Aorta (tissue), 5 donors: Measurements from ENCODE around the gene GTF2IRD2. TPM values are rescaled to one million over a fixed set of nuclear protein-coding genes. Genes with fewer than 3 reads are reported as not detected.
"Not testable (repeated sequence)": the region's sequence is repeated elsewhere in the genome, so short reads cannot be mapped to it uniquely, and the experiment has no call there.

Experiments
- ATAC-seq: fragments of 200-7000 bp; cut with Tn5 transposase; one replicate; pipeline ENCODE4 v1.9.1; 2022; ENCODE audit warnings: moderate library complexity; ENCODE audit not compliant: low FRiP score
- DNase-seq, 2 donors: peaks; one replicate each; pipeline ENCODE4 v3.0.0-alpha.2; 2020
- H3K27ac ChIP-seq, 2 donors: one replicate each; pipeline ENCODE4 v1.5.1; 2013; ENCODE audit warnings: low read length in 2 of 2, mild to moderate bottlenecking in 2 of 2, moderate library complexity in 2 of 2, control low read depth in 1 of 2, inconsistent platforms in 1 of 2, low read depth in 1 of 2
- H3K27me3 ChIP-seq, 2 donors: one replicate each; pipeline ENCODE4 v1.6.1; 2013; ENCODE audit warnings: control low read depth in 1 of 2, low read length in 1 of 2, mild to moderate bottlenecking in 1 of 2, moderate library complexity in 1 of 2; ENCODE audit not compliant: insufficient read depth in 2 of 2, control insufficient read depth in 1 of 2
- H3K36me3 ChIP-seq, 2 donors: one replicate each; pipeline ENCODE4 v1.6.1; 2013; ENCODE audit warnings: control low read depth in 1 of 2, low read length in 1 of 2, mild to moderate bottlenecking in 1 of 2; ENCODE audit not compliant: insufficient read depth in 2 of 2, control insufficient read depth in 1 of 2
- H3K4me1 ChIP-seq, 2 donors: one replicate each; pipeline ENCODE4 v1.6.1; 2013; ENCODE audit warnings: low read length in 2 of 2, control low read depth in 1 of 2, mild to moderate bottlenecking in 1 of 2, moderate library complexity in 1 of 2; ENCODE audit not compliant: insufficient read depth in 2 of 2, control insufficient read depth in 1 of 2
- H3K4me3 ChIP-seq, 2 donors: one replicate each; pipeline ENCODE4 v1.5.1; 2013; ENCODE audit warnings: low read length in 2 of 2, control low read depth in 1 of 2, mild to moderate bottlenecking in 1 of 2
- H3K9me3 ChIP-seq: one replicate; pipeline ENCODE4 v1.6.1; 2013; ENCODE audit warnings: mild to moderate bottlenecking, low read length; ENCODE audit not compliant: control insufficient read depth
- WGBS, 2 donors: extraction: QIAGEN DNeasy Blood & Tissue Kit; methylation state at CpG; one replicate each; pipeline ENCODE4 v1.1.7; 2013; 5-methylcytosine and 5-hydroxymethylcytosine counted together
- intact Hi-C, 2 donors: fragments of 100-400 bp; cut with DNase I; formaldehyde crosslinking; loops; one replicate each; pipeline versions ENCODE4 v1.14.2 to v1.15.0; 2022
- polyA plus RNA-seq, 2 donors: library from polyadenylated mRNA; stranded (reverse); fragments of 200-250 nt; gene quantifications; one replicate each; pipeline ENCODE4 v1.2.3, GENCODE V29; 2013
- total RNA-seq, 2 donors: library from RNA; stranded (reverse); fragmentation: NEBNext Ultra II Directional; extraction: Animal tissue kit (Norgen Biotek cat#: 25700); gene quantifications; one replicate each; pipeline ENCODE4 v1.2.1, GENCODE V29; 2021
- donor health status: healthy with polysubstance abuse.
- donor health status: Bipolar disorder and iron deficiency.
- donor health status: DM: no; HTN: no; CAD: no.
- donor health status: DM: no; HTN: no; CAD: no.
- donor health status: DM: yes; HTN: yes; CAD: no.

The GTF2IRD2 gene
- total and polyA plus RNA-seq, 4 donors: 1.8 to 40.6 (median 25.5) TPM

DNA sequence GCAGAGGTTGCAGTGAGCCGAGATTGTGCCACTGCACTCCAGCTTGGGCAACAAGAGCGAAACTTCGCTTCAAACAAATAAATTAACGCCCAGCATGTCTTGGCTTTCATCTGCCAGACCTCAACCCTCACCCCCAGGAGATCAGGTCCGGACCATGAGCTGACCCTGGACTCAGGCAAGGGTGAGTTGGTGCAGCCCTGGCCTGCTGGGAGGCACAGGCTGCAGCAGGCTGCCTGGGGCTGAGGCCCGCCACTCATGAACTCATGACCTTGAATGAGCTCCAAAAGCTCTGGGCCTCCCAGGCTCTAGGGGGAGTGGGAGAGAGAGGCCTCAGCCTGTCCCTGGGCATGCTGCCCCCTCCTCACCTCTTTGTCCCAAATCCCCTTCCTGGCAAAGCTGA, 79.3 kb downstream of the GTF2IRD2 start:
- H3K4me3 ChIP-seq, H3K4me1 ChIP-seq, H3K36me3 ChIP-seq, H3K27ac ChIP-seq, H3K27me3 ChIP-seq, intact Hi-C loops, ATAC-seq, H3K9me3 ChIP-seq: not testable (repeated sequence)
- WGBS, 2 donors: 94 to 99% methylated on average over 6 of the region's 6 CpGs
- DNase-seq: peak in 1 of 2 donors; percentile 51

DNA sequence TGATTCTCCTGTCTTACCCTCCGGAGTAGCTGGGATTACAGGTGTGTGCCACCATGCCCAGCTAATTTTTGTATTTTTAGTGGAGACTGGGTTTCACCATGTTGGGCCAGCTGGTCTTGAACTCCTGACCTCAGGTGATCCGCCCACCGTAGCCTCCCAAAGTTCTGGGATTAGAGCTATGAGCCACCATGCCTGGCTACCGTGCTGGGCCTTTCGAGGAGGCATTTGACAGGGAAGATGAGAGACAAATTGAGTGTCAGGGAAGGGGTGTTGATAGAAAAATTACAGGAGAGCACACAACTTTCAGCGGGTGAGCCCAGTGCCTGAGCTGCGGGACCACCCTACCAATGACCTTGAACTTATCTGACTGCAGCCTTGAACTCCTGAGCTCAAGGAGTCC, 81.3 kb downstream of the GTF2IRD2 start:
- H3K27ac ChIP-seq, intact Hi-C loops, H3K9me3 ChIP-seq, H3K4me3 ChIP-seq, ATAC-seq, H3K27me3 ChIP-seq, H3K4me1 ChIP-seq, H3K36me3 ChIP-seq: not testable (repeated sequence)
- DNase-seq: peak in 1 of 2 donors; percentile 47
- 84 to 87% methylated on average over 4 of the region's 7 CpGs for WGBS, 2 donors

DNA sequence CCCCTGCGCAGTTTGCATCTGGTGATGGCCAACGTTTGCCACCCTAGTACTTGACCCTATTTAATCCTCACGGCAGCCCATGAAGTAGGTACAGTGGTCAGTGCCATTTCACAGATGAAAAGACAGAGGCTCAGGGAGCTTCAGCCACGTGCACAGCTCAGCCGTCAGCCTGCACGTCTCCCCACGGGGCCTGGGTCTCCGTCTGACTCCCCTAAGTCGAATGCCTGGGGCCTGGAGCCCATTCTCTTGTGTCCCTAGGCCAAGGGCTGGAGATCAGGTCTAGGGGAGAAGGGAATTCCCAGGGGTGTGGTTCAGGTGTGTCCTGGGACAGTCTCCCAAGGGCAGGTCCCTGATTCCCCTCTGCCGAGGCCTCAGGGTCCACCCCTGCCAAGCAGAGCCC, 84.4 kb downstream of the GTF2IRD2 start:
- intact Hi-C loops, H3K36me3 ChIP-seq, H3K27ac ChIP-seq, H3K4me1 ChIP-seq, H3K27me3 ChIP-seq, H3K4me3 ChIP-seq, H3K9me3 ChIP-seq, ATAC-seq: not testable (repeated sequence)
- WGBS, 2 donors: 66 to 69% methylated on average over 8 to 9 of the region's 10 CpGs
- peak in 1 of 2 donors; percentile 46 for DNase-seq

DNA sequence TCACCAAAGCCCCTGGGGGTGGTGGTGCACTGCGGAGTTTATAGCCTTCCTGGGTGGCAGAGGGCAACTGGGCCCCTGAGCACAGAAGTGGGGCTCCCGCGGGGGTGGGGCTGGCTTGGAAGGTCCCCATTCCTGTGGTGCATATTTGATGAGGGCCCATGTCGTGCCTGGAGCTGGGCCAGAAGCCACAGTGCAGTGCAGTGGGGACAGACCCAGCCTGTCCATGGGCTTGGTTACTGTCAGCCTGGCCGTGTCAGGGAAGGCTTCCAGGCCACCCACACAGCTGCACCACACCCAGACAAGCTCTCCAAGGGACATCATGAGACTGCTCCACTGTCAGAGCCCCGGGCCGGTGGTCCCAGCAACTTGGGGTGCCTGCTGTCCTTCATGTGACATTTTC, 84.9 kb downstream of the GTF2IRD2 start:
- WGBS, 2 donors: 43% methylated on average over 1 of the region's 7 CpGs; no CpG with 5 or more reads in 1 of the 2 donors
- H3K9me3 ChIP-seq, H3K4me1 ChIP-seq, H3K4me3 ChIP-seq, DNase-seq, H3K36me3 ChIP-seq, H3K27me3 ChIP-seq, H3K27ac ChIP-seq, intact Hi-C loops: not testable (repeated sequence)
- peak; percentile 33 for ATAC-seq

DNA sequence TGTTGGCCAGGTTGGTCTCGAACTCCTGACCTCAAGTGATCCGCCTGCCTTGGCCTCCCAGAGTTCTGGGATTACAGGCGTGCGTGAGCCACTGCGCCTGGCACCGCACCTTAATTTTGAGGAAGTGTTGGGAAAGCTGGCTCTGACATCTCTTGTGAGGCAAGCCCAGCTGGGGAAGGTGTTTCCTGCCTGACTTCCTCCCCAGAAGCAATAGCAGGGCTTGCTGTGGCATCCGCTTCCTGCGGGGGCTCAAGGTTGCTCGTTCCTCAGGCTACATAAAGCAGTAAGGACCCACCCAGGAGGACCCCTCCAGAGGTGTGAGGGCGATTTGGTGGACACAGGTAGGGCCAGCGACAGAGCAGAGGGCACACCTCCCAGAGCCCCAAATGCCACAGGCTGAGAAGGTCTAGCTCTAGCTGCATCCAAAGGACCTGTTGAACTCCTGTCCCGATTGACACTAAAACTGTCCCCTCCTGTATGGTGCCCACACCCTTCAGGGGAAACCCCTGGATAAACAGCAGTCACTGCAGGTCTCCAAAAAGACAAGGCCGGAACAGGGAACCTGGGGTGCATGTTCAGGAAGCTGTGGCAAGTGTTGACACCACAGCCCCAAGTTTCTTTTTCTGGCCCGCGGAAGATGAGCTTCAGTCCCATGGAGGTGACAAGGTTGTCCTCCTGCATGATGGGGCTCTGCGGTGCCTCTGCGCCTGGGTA, 86.0 kb downstream of the GTF2IRD2 start:
- no CpG with 5 or more reads among the region's 17 CpGs for WGBS, 2 donors
- peak; percentile 27 for ATAC-seq
- H3K4me3 ChIP-seq, H3K9me3 ChIP-seq, H3K36me3 ChIP-seq, DNase-seq, H3K4me1 ChIP-seq, H3K27me3 ChIP-seq, intact Hi-C loops, H3K27ac ChIP-seq: not testable (repeated sequence)

DNA sequence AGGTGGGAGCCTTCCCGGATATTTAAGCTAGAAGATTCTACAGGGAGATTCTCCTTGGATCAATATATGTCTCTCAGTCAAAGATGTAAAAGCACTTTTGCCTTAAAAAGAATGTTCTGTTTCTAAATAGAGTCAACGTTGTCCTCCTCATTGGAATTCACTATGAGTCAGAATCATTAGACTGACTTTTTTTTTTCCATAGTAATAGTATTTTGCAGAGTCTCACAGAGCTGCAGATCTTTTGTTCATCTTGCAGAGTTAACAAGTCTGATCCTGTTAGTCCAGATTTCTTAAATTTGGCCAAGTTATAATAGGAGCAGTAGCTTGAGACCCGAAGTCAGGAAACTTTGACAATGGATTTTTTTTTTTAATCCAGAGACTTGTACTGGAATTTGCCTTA, 92.4 kb downstream of the GTF2IRD2 start:
- intact Hi-C loops, ATAC-seq, H3K9me3 ChIP-seq, H3K27me3 ChIP-seq, H3K4me3 ChIP-seq, DNase-seq, H3K27ac ChIP-seq, H3K36me3 ChIP-seq, H3K4me1 ChIP-seq: not testable (repeated sequence)
- WGBS, 2 donors: no CpG with 5 or more reads among the region's 3 CpGs

DNA sequence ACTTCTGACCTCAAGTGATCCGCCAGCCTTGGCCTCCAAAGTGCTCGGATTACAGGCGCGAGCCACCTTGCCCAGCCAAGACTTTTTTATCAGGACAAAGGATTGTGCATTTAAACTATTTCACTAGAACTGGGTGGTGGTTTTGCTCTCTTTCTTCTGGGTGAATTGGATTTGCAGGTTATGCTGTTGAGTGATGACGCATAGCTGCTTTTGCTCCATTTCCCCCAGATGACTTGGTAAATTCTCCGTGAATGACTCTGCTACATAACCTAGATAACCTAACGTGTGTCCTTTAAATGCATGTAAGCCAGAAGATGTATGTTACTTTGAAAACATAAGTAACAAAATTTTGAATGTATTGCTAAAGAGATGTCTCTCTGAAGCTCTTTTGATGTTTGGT, 93.1 kb downstream of the GTF2IRD2 start:
- DNase-seq, H3K27ac ChIP-seq, intact Hi-C loops, H3K4me3 ChIP-seq, ATAC-seq, H3K27me3 ChIP-seq, H3K4me1 ChIP-seq, H3K36me3 ChIP-seq, H3K9me3 ChIP-seq: not testable (repeated sequence)
- WGBS, 2 donors: no CpG with 5 or more reads among the region's 7 CpGs

DNA sequence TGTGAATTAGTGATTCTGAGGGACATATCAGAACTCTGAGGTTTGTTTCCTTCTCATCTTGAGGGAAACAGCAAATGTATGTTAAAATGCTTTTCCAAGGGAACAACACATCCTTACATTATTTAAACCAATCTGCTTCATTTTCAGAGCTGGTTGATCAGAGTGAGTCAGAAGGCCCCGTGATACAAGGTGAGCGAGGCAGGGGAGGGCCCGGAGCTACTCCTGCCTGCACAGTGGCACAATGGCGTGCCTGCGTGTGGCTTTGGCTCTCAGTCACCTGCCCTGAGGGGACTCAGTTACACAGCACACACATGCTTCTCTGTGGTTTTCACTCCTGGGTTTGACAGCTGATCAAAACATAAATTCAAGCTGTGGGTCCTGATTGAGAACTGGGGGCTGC, 94.7 kb downstream of the GTF2IRD2 start:
- DNase-seq, intact Hi-C loops, H3K27me3 ChIP-seq, H3K27ac ChIP-seq, H3K36me3 ChIP-seq, H3K4me1 ChIP-seq, H3K9me3 ChIP-seq, ATAC-seq, H3K4me3 ChIP-seq: not testable (repeated sequence)
- no CpG with 5 or more reads among the region's 5 CpGs for WGBS, 2 donors

DNA sequence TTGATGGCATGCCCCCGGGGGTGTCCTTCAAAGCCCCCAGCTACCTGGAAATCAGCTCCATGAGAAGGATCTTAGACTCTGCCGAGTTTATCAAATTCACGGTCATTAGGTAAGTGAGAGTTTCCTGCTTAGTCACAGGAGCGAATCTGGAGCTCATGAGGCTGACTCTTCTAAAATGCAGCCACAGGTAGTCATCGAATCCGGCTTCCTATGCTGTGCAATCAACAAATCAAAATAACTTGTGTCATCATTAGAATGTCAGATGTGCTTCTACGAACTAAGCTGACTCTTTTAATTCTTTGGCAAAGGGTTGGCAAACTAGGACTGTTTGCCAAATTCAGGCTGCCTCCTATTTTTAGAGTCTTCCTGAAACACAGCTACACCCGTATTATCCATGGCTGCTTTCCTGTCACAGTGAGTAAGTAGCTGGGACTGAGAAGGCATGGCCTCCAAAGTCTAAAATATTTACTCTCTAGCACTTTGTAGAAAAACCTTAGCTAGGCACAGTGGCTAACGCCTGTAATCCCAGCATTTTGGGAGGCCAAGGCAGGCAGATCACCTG, 97.4 kb downstream of the GTF2IRD2 start:
- DNase-seq, H3K4me1 ChIP-seq, H3K4me3 ChIP-seq, H3K36me3 ChIP-seq, H3K27ac ChIP-seq, H3K27me3 ChIP-seq, intact Hi-C loops, H3K9me3 ChIP-seq: not testable (repeated sequence)
- ATAC-seq: peak; percentile 84
- WGBS, 2 donors: no CpG with 5 or more reads among the region's 9 CpGs
